ENCODE data around the gene FRS2. TPM values are rescaled to one million over a fixed set of nuclear protein-coding genes. Genes with fewer than 3 reads are reported as not detected.
"Not testable (repeated sequence)": the region's sequence is repeated elsewhere in the genome, so short reads cannot be mapped to it uniquely, and the experiment has no call there.

FRS2 gene
- total RNA-seq, 1 experiment from 2014 or later, result 87.5 TPM

DNA sequence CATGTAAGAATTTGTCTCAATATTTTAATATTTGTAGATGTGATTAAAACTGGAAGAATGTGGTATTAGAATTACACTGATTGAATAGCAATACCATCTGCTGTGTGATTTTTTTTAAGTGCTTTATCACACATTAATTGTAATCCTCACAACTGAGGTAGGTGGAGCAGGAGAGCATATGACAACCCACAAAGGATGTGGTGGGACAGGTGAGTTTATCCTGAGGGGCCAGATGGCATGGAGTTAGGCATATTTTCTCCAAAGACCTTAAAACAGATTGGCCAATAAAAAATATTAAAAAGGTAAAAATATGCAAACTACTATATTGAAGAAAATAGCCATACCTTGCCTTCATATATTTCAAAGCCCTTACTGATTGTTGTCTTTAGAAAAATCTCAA, 132.8 kb downstream of the FRS2 start:
- H3K9me3 ChIP-seq (replicated peaks), result no peaks in the 10 kb centered on the region
- H3K4me1 ChIP-seq (replicated peaks), result no peaks in the 10 kb centered on the region
- no peaks in the 10 kb centered on the region for H3K27me3 ChIP-seq (replicated peaks)
- H3K36me3 ChIP-seq, result peaks cover 52% of the 10 kb centered on the region
- DNase-seq (ENCODE audit: low read depth in 1 of 2, low spot score in 2 of 2), result no peak
- no peak overlapping the region for H3K4me3 ChIP-seq
- H3K27ac ChIP-seq, result no peak overlapping the region

DNA sequence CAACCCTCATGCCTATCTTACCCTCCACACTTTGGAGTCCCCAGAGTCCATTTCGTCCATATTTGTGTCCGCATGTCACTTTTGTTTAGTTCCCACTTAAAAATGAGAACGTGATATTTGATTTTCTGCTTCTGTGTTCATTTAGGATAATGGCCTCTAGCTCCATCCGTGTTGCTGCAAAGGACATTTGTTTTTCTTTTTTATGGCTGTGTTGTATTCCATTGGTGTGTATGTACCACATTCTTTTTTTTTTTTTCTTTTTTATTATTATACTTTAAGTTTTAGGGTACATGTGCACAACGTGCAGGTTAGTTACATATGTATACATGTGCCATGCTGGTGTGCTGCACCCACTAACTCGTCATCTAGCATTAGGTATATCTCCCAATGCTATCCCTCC, 133.4 kb downstream of the FRS2 start:
- H3K27me3 ChIP-seq (replicated peaks), result not testable (repeated sequence)
- peaks cover 46% of the 10 kb centered on the region for H3K36me3 ChIP-seq

DNA sequence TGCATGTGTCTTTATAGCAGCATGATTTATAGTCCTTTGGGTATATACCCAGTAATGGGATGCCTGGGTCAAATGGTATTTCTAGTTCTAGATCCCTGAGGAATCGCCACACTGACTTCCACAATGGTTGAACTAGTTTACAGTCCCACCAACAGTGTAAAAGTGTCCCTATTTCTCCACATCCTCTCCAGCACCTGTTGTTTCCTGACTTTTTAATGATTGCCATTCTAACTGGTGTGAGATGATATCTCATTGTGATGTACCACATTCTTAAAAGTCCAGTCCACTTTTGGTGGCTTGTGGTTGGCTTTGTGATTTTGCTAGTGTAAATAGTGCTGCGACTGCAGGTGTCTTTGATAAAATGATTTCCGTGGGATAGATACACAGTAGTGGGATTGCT, 134.1 kb downstream of the FRS2 start:
- peaks cover 39% of the 10 kb centered on the region for H3K36me3 ChIP-seq
- not testable (repeated sequence) for DNase-seq (ENCODE audit: low read depth in 1 of 2, low spot score in 2 of 2); H3K27ac ChIP-seq; H3K4me3 ChIP-seq; H3K4me1 ChIP-seq (replicated peaks); H3K9me3 ChIP-seq (replicated peaks); H3K27me3 ChIP-seq (replicated peaks)

More for the DNA sequence above, 133.4 kb downstream of the FRS2 start:
- H3K4me3 ChIP-seq; DNase-seq (ENCODE audit: low read depth in 1 of 2, low spot score in 2 of 2); H3K4me1 ChIP-seq (replicated peaks); H3K9me3 ChIP-seq (replicated peaks); H3K27ac ChIP-seq: not testable (repeated sequence)

DNA sequence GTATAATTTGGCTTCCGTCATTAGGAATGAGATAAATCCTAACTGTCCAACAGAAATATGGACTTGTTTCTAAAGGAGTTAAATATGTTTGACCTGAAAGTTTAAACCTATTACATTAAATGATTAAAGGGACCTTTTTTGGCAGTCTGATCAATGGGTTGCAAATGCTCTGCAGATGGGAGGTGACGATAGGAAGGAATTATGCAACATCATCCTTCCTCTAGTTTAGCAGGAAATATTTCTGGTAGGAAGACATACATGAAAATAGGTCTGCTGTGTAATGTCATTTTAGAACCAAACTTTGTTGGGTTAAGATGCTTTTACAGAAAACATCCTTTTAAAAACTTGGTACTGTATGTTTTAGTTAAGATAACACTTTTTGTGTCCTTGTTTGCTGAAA, 137.9 kb downstream of the FRS2 start:
- peaks cover 4% of the 10 kb centered on the region for H3K36me3 ChIP-seq
- H3K27me3 ChIP-seq (replicated peaks), result peaks cover 6% of the 10 kb centered on the region; the same call in 1 of the 2 replicates
- no peak for DNase-seq (ENCODE audit: low read depth in 1 of 2, low spot score in 2 of 2)
- no peak overlapping the region for H3K27ac ChIP-seq
- H3K9me3 ChIP-seq (replicated peaks), result no peaks in the 10 kb centered on the region
- 0 out of 2 replicates have a peak, but pooled peaks cover 4% of the 10 kb centered on the region for H3K4me1 ChIP-seq (replicated peaks)
- H3K4me3 ChIP-seq, result no peak overlapping the region

DNA sequence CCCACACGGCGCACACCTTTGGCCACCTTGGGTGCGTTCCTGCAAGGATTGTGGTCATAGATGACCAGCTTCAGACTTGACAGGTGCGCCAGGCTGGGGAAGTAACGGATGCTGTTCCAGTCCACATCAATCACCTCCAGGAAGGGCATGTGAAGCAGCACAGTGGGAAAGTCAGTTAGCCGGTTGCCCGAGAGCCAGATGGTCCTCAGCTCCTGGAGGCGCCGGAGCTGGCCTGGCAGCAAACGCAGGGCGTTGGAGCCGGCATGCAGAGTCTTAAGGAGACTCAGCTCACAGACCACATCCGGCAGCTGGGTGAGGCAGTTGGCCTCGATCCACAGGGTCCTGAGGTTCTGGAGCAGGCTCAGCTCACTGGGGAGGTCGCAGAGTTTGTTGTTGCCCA, 139.9 kb downstream of the FRS2 start:
- no peaks in the 10 kb centered on the region for H3K36me3 ChIP-seq
- H3K4me3 ChIP-seq, result no peak overlapping the region
- peaks cover 6% of the 10 kb centered on the region for H3K27me3 ChIP-seq (replicated peaks)
- no peak for DNase-seq (ENCODE audit: low read depth in 1 of 2, low spot score in 2 of 2)
- no peak overlapping the region for H3K27ac ChIP-seq
- 0 out of 2 replicates have a peak, but pooled peaks cover 4% of the 10 kb centered on the region for H3K4me1 ChIP-seq (replicated peaks)
- H3K9me3 ChIP-seq (replicated peaks), result no peaks in the 10 kb centered on the region

DNA sequence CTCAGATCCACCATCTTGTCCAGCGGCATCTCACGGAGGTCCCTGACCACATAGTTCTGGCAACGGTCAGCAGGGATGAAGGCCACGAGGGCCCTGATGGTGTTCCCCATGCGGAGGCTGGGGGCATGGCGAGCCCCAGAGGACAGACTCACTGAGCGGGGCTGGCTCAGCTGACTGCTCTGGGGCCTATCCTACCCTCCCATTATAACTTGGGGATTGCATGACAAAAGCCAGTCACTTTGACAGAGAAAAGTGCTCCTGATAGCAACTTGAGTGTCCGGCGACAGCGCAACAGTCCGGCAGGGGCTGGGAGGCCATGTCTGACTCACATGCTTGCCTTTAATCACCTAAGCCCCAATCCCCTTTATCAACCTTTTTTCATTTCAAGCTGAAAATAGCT, 140.5 kb downstream of the FRS2 start, which contains the start of gene LRRC10:
Gene LRRC10 (minus strand): TSS at position 179 of the 400 bp plus-strand sequence. CDS start 69 bp downstream, at position 110.
- H3K4me1 ChIP-seq (replicated peaks), result 0 out of 2 replicates have a peak, but pooled peaks cover 4% of the 10 kb centered on the region
- no peak within 1 kb of the TSS for H3K4me3 ChIP-seq
- H3K27me3 ChIP-seq (replicated peaks), result peaks cover 6% of the 10 kb centered on the region
- DNase-seq (ENCODE audit: low read depth in 1 of 2, low spot score in 2 of 2), result no peak
- H3K36me3 ChIP-seq, result no peaks in the 10 kb centered on the region
- H3K9me3 ChIP-seq (replicated peaks), result no peaks in the 10 kb centered on the region
- H3K27ac ChIP-seq, result no peak within 1 kb of the TSS

DNA sequence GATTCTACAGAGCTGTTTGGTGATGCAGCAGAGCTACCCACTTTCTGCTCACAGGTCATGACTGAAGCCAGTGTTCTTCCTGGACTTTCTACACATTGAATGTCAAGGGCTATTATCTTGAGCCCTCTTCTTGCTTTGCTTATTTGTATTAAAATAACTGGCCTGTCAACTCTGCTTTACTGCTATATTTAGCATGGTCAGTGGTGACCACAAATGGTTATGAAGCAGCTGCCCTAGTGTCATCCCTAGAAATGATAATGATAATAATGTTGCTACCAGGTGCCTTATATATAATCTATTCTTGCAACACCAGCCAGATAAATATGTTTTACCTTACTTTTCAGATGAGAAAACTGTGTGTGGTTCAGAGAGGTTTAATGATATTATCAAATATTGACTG, 143.2 kb downstream of the FRS2 start:
- Histone ChIP-seq H3K4me1 (replicated peaks) (0 out of 2 replicates have a peak, but pooled peaks cover 4% of the 10 kb centered on the region), H3K9me3 (replicated peaks) (no peaks in the 10 kb centered on the region), H3K27me3 (replicated peaks) (peaks cover 6% of the 10 kb centered on the region), H3K36me3 (no peaks in the 10 kb centered on the region), H3K4me3 (no peak overlapping the region), H3K27ac (no peak overlapping the region)
- no peak for DNase-seq (ENCODE audit: low read depth in 1 of 2, low spot score in 2 of 2)

DNA sequence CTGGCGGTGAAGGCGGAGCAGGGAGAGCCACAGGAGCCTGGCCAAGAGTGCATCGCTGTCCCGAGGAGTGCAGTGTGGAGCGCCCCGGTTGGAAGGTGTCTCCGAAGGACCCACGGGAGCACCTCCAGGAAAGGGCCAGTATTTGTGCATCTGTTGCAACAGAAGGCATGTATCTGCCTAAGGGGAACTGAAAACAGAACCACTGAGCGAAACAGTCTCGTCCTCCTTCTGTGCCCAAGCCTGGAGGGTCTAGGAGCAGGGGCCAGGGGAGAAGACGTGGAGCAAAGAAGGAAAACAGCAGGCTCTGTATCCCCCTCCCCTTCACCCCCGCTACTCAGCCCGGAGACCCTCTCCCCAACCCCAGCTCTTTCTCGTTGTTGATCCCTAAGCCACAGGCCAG, 145.8 kb downstream of the FRS2 start:
- Histone ChIP-seq H3K27me3 (replicated peaks) (no peaks in the 10 kb centered on the region; the same call in 1 of the 2 replicates), H3K36me3 (no peaks in the 10 kb centered on the region), H3K4me3 (no peak overlapping the region), H3K9me3 (replicated peaks) (no peaks in the 10 kb centered on the region), H3K27ac (no peak overlapping the region), H3K4me1 (replicated peaks) (no peaks in the 10 kb centered on the region)
- no peak for DNase-seq (ENCODE audit: low read depth in 1 of 2, low spot score in 2 of 2)

DNA sequence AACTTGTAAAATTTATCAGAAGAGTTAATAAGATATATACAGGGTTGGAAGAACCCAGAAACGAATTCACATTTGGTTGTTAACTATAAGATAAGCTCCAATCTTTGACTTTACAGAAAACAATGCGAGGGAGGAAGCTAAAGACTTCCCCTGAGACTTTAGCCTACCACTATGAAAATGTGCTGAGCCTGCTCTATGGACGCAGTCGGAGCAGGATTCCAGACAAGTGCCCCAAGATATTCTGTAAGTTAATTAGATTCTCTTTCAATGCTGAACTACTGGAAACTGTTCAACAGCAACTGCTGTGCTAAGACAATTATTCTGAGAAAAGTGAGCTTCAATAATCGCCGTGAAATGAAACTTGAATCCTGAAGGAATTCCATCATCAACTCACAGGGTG, 148.9 kb downstream of the FRS2 start:
- Histone ChIP-seq H3K9me3 (replicated peaks) (no peaks in the 10 kb centered on the region), H3K4me1 (replicated peaks) (no peaks in the 10 kb centered on the region), H3K36me3 (no peaks in the 10 kb centered on the region), H3K27me3 (replicated peaks) (no peaks in the 10 kb centered on the region), H3K4me3 (no peak overlapping the region), H3K27ac (no peak overlapping the region)
- DNase-seq (ENCODE audit: low read depth in 1 of 2, low spot score in 2 of 2), result no peak

DNA sequence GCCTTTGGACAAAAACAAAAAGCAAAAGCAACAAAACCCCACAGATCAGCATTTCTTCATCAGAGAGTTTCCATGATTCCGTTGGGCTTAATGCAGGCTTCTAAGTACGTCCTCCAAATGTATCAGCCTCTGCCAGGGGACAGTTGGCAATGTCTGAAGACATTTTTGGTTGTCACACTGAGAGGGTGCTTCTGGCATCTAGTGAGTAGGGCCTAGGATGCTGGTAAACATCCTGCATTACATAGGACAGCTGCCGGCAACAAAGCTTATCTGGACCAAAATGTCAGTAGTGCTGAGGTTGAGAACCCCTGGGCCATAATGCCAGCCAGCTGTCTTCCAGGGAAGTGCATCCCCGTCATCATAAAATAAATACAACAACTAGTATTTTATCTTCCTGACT, 149.9 kb downstream of the FRS2 start:
- H3K4me1 ChIP-seq (replicated peaks), result no peaks in the 10 kb centered on the region
- no peak overlapping the region for H3K27ac ChIP-seq
- no peaks in the 10 kb centered on the region for H3K9me3 ChIP-seq (replicated peaks)
- no peak for DNase-seq (ENCODE audit: low read depth in 1 of 2, low spot score in 2 of 2)
- H3K36me3 ChIP-seq, result no peaks in the 10 kb centered on the region
- H3K4me3 ChIP-seq, result no peak overlapping the region
- H3K27me3 ChIP-seq (replicated peaks), result no peaks in the 10 kb centered on the region

DNA sequence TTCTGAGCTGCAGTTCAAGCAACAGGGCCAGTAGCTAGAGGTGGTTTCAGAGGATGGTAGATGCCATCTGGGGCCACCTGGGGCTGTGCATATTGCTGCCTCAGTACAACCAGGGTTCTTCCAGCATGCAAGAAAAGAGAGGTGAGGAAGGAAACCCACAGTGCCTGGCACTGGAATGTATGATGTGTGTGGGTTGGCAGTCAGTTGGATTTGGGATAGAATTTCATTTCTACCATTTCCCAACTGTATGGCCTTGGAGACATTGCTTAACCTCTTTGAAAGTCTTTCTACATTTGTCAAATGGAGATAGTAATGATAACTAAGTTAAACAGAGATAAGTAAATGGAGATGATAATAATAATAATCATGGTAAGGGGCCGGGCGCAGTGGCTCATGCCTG, 150.7 kb downstream of the FRS2 start:
- H3K27me3 ChIP-seq (replicated peaks), result no peaks in the 10 kb centered on the region
- H3K27ac ChIP-seq, result no peak overlapping the region
- no peaks in the 10 kb centered on the region for H3K9me3 ChIP-seq (replicated peaks)
- H3K4me1 ChIP-seq (replicated peaks), result no peaks in the 10 kb centered on the region
- DNase-seq (ENCODE audit: low read depth in 1 of 2, low spot score in 2 of 2), result no peak
- H3K4me3 ChIP-seq, result no peak overlapping the region
- H3K36me3 ChIP-seq, result no peaks in the 10 kb centered on the region

DNA sequence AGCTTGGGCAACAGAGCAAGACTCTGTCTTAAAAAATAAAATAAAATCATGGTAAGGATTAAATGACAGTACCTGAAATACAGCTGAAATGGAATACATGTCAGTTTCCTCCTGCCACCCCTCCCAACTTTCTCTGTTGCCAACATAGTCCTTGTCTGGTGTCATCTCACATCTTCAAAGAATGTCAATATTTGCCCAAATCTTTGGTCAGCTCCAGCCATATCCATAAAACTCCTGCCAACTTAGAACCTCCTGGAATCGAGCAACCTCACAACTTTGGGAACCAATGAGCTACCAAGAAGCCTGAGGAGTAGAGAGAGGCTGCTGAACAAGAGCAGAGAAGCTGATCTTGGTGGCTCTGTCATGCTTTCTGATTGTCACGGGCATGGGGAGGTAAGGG, 151.4 kb downstream of the FRS2 start:
- H3K9me3 ChIP-seq (replicated peaks), result no peaks in the 10 kb centered on the region
- H3K4me3 ChIP-seq, result no peak overlapping the region
- no peaks in the 10 kb centered on the region for H3K27me3 ChIP-seq (replicated peaks)
- DNase-seq (ENCODE audit: low read depth in 1 of 2, low spot score in 2 of 2), result no peak
- H3K4me1 ChIP-seq (replicated peaks), result no peaks in the 10 kb centered on the region
- H3K27ac ChIP-seq, result no peak overlapping the region
- no peaks in the 10 kb centered on the region for H3K36me3 ChIP-seq

DNA sequence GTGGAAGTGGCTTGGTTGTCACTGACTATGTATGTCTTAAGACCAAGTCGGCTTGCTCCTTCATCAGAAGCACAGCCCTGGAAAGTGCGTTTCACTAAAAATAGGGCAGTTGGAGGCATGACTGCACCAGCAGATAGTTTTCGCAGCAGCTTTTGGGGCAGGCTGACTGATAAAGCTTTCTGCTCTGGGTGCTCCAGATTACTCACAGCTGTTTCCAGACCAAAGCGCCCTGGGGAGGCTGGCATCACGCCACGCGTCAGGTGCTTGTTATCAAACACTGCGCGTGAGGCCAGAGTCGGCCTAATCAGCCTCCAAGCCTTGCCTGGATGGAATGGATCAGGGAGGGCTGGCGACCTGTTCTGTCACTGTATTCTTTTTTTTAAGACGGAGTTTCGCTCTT, 153.8 kb downstream of the FRS2 start:
- Histone ChIP-seq H3K4me3 (no peak overlapping the region), H3K4me1 (replicated peaks) (no peaks in the 10 kb centered on the region), H3K27me3 (replicated peaks) (no peaks in the 10 kb centered on the region), H3K9me3 (replicated peaks) (no peaks in the 10 kb centered on the region), H3K36me3 (no peaks in the 10 kb centered on the region), H3K27ac (no peak overlapping the region)
- DNase-seq (ENCODE audit: low read depth in 1 of 2, low spot score in 2 of 2), result no peak

DNA sequence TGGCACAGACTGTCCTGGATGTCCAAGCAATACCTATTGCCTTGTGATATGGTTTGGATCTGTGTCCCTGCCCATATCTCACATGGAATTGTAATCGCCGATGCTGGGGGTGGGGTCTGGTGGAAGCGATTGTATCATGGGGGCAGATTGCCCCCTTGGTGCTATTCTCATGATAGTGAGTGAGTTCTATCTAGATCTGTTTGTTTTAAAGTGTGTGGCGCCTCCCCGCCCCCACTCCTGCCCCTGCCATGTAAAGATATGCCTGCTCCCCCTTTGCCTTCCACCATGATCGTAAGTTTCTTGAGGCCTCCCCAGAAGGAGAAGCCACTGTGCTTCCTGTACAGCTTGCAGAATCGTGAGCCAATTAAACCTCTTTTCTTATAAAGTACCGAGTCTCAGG, 157.3 kb downstream of the FRS2 start:
- Histone ChIP-seq H3K9me3 (replicated peaks) (no peaks in the 10 kb centered on the region), H3K36me3 (no peaks in the 10 kb centered on the region), H3K27me3 (replicated peaks) (no peaks in the 10 kb centered on the region), H3K4me1 (replicated peaks) (no peaks in the 10 kb centered on the region), H3K27ac (no peak overlapping the region), H3K4me3 (no peak overlapping the region)
- DNase-seq (ENCODE audit: low read depth in 1 of 2, low spot score in 2 of 2), result no peak
